Stimulated activated CD8-positive, alpha-beta memory T cell treated with anti-CD3 and anti-CD28 coated beads, Interleukin-15, amount 100 ng/mL, for 4 hours (primary cell): Measurements from ENCODE around the gene HIPK1.
"Not testable (repeated sequence)": the region's sequence is repeated elsewhere in the genome, so short reads cannot be mapped to it uniquely, and the experiment has no call there.

ENCODE experiments used
- DNase-seq, 2 donors: peaks; one replicate each; pipeline ENCODE4 v3.0.0-alpha.2; 2020; ENCODE audit warnings: low read depth in 2 of 2

Gene HIPK1

GRCh38 chr1:114011796-114012195, 82.7 kb downstream of the HIPK1 start:
- DNase-seq, result no peak

- DNase-seq, result no peak
These were observed 86.0 kb downstream of the HIPK1 start for GRCh38 chr1:114015075-114015474.

DNA sequence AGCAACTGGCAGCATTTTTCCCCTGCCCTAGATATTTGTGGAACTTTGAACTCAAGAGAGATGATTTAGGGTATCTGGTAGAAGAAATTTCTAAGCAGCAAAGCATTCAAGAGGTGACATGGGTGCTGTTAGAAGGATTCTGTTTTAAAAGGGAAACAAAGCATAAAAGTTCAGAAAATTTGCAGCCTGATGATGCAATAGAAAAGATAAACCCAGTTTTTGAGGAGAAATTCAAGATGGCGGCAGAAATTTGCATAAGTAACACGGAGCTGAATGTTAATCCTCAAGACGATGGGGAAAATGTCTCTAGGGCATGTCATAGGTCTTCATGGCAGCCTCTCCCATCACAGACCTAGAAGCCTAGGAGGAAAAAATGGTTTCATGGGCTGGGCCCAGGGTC, 90.6 kb downstream of the HIPK1 start:
- DNase-seq, result not testable (repeated sequence)

- DNase-seq, result no peak
These were observed 92.6 kb downstream of the HIPK1 start for GRCh38 chr1:114021665-114022099.

DNA sequence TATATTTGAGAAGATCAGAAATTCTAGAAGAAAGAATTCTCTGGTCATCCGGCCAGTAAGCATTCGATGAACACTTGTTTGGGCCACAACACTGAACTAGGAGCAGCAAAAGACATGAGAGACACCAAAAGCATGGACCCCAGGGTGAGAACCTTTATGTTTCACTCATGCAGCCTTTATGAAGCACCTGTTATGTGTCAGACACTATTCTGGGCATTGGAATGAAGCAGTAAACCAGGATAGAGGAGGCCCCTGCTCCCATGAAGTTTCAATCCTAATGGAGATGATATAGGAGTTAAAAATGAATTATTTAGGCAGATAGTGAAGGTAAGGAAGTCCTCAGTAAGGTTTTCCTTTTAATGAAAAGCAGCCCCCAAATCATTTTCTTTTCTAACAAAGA, 93.8 kb downstream of the HIPK1 start:
- DNase-seq, result no peak

DNA sequence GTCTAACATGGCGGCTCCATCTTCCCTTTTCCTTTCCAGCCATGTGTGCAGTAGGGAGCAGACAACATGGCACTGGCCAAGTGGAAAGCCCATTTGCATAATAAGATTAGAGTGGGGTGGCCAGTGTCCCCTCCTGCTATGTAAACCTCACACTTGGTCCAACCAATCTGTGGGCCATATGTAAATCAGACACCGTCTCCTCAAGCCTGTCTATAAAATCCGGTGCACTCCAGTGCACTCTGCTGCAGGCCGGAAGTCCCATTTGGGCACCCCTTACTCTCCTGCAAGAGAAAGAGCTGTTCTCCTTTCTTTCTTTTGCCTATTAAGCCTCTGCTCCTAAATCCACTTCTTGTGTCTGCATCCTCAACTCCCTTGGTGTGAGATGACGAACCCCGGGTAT, 94.3 kb downstream of the HIPK1 start:
- no peak for DNase-seq

GRCh38 chr1:114024049-114024448, 94.9 kb downstream of the HIPK1 start:
- no peak for DNase-seq

GRCh38 chr1:114025609-114026401, 96.7 kb downstream of the HIPK1 start:
- no peak for DNase-seq

GRCh38 chr1:114026797-114027196, 97.7 kb downstream of the HIPK1 start:
- DNase-seq, result no peak
